Thyroid gland (tissue), 4 donors: ENCODE measurements around the gene PCNT.

Experiments
- POLR2A ChIP-seq, 2 donors: fragments of 450-650 bp; IDR thresholded peaks; one replicate each; pipeline ENCODE4 v1.6.1; 2017; ENCODE audit warnings: antibody characterized with exemption in 2 of 2, mild to moderate bottlenecking in 2 of 2, moderate library complexity in 1 of 2
- TF ChIP-seq, protein P1 (sequence below), 6 experiments: fragments of 200-600 bp in 3 of 6; fragments of 450-650 bp in 3 of 6; sonication (generic) in 3 of 6; IDR thresholded peaks; one replicate each; pipeline ENCODE4 v1.5.1; 2016 to 2019; ENCODE audit warnings: antibody characterized with exemption in 6 of 6, mild to moderate bottlenecking in 2 of 6, inconsistent platforms in 1 of 6, moderate library complexity in 1 of 6

DNA sequence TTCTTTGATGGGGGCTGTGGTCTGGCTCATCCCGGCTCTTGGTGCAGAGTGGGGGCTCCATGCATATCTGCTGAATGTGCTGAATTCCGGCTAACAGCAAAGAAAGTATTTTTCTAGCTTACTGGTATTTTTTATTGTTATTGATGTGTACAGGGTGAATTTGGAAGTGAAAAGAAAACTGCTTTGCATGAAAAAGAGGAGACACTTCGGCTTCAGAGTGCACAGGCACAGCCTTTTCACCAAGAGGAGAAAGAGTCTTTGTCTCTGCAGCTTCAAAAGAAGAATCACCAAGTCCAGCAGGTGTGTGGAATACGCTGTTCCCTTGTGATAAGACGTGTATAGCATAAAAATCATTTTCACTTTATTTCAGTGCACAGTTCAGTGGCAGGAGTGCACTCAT, 57.6 kb downstream of the PCNT start:
- TF ChIP-seq, protein P1, sequence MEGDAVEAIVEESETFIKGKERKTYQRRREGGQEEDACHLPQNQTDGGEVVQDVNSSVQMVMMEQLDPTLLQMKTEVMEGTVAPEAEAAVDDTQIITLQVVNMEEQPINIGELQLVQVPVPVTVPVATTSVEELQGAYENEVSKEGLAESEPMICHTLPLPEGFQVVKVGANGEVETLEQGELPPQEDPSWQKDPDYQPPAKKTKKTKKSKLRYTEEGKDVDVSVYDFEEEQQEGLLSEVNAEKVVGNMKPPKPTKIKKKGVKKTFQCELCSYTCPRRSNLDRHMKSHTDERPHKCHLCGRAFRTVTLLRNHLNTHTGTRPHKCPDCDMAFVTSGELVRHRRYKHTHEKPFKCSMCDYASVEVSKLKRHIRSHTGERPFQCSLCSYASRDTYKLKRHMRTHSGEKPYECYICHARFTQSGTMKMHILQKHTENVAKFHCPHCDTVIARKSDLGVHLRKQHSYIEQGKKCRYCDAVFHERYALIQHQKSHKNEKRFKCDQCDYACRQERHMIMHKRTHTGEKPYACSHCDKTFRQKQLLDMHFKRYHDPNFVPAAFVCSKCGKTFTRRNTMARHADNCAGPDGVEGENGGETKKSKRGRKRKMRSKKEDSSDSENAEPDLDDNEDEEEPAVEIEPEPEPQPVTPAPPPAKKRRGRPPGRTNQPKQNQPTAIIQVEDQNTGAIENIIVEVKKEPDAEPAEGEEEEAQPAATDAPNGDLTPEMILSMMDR (IDR thresholded peaks at IDR 0.05), result no peak
- TF ChIP-seq POLR2A (IDR thresholded peaks at IDR 0.05), result no peak
